Left ventricle myocardium inferior (tissue), 1 donor: ENCODE data around the gene TOX2. TPM values are rescaled to one million over a fixed set of nuclear protein-coding genes. Genes with fewer than 3 reads are reported as not detected.
A peak's percentile ranks its signal among the peaks of the same experiment; 100 is the strongest.

Experiments
- DNase-seq: peaks from one replicate; pipeline ENCODE4 v3.0.0-alpha.2; 2020
- H3K27ac ChIP-seq: fragments of 200-600 bp; replicated peaks from 2 replicates; pipeline ENCODE4 v1.8.0; 2021
- H3K27me3 ChIP-seq: fragments of 200-600 bp; 2 replicates; pipeline ENCODE4 v1.8.0; 2021; ENCODE audit warnings: low read depth
- H3K36me3 ChIP-seq: fragments of 200-600 bp; 2 replicates; pipeline ENCODE4 v1.8.0; 2021
- H3K4me1 ChIP-seq: fragments of 200-600 bp; 2 replicates; pipeline ENCODE4 v1.8.0; 2021
- H3K4me3 ChIP-seq: fragments of 200-600 bp; 2 replicates; pipeline ENCODE4 v1.8.0; 2021; ENCODE audit warnings: mild to moderate bottlenecking, moderate library complexity
- H3K9me3 ChIP-seq: fragments of 200-600 bp; replicated peaks from 2 replicates; pipeline ENCODE4 v1.8.0; 2021
- intact Hi-C: fragments of 100-400 bp; cut with micrococcal nuclease; formaldehyde crosslinking; loops from one replicate; pipeline ENCODE4 v1.11.0; 2022
- total RNA-seq: library from RNA; stranded (reverse); fragmentation: NEBNext Ultra II Directional; extraction: Animal tissue kit (Norgen Biotek cat#: 25700); gene quantifications from one replicate; pipeline ENCODE4 v1.2.1, GENCODE V29; 2021
- TF ChIP-seq, protein P1 (sequence below): fragments of 200-600 bp; IDR thresholded peaks from 2 replicates; pipeline ENCODE4 v1.8.0; 2021; ENCODE audit warnings: antibody characterized with exemption, mild to moderate bottlenecking, borderline replicate concordance
- donor health status: DM: no; HTN: yes; CAD: no; lungs with severe emphysema.

Gene TOX2
- total RNA-seq, 1 donor from 2014 or later: 0.30 TPM

DNA sequence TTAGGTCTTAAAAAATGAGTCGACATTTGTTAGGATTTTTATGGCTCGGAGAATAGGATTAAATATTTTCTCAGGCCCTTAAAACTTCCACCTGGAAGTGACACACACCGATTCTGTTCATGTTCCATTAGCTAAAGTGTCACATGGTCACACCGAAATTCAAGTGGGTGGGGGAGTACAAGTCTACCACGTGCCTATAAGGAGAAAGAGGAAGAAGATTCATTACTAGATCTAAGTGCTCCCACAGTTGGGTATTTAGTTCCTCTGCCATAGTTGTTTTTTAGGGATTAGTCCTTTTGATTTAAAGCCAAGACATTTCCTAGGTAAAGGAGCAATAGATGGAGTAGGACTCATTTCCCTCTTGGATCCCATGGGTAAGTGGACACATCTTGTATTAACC is 4.9 kb upstream of the TOX2 start:
- no peak for DNase-seq
- no peaks in the 10 kb centered on the region for H3K36me3 ChIP-seq

DNA sequence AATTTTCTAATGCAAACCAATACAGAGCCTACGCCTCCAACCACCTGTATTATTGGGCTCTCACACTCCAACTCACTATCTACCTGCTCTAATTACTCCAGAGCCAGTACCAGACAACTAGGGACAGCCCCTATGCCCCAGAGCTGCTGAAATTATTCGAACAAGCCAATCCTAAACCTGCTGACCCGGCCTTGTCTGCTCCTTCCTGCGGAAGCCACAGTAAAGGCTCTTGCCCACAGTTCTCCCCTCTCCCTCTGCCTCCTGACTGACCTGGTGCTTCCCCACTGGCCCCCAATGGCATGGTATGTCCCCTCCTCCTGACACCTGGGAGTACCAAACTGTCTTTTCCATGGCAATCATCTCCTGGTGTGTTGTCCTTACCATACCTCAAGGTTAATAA is 4.1 kb upstream of the TOX2 start:
- Histone ChIP-seq H3K9me3 (peaks cover 58% of the 10 kb centered on the region), H3K27ac (no peak overlapping the region), H3K27me3 (peaks cover 25% of the 10 kb centered on the region), H3K4me3 (no peak overlapping the region), H3K4me1 (peaks cover 11% of the 10 kb centered on the region), H3K36me3 (no peaks in the 10 kb centered on the region)
- intact Hi-C loops: no loop called here
- DNase-seq: no peak
- TF ChIP-seq, protein P1, sequence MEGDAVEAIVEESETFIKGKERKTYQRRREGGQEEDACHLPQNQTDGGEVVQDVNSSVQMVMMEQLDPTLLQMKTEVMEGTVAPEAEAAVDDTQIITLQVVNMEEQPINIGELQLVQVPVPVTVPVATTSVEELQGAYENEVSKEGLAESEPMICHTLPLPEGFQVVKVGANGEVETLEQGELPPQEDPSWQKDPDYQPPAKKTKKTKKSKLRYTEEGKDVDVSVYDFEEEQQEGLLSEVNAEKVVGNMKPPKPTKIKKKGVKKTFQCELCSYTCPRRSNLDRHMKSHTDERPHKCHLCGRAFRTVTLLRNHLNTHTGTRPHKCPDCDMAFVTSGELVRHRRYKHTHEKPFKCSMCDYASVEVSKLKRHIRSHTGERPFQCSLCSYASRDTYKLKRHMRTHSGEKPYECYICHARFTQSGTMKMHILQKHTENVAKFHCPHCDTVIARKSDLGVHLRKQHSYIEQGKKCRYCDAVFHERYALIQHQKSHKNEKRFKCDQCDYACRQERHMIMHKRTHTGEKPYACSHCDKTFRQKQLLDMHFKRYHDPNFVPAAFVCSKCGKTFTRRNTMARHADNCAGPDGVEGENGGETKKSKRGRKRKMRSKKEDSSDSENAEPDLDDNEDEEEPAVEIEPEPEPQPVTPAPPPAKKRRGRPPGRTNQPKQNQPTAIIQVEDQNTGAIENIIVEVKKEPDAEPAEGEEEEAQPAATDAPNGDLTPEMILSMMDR: no peak

More for the DNA sequence above, 4.9 kb upstream of the TOX2 start:
- TF ChIP-seq, protein P1: no peak
- H3K27me3 ChIP-seq: peaks cover 16% of the 10 kb centered on the region
- H3K4me3 ChIP-seq: no peak overlapping the region
- intact Hi-C loops: no loop called here
- peaks cover 3% of the 10 kb centered on the region for H3K4me1 ChIP-seq
- H3K27ac ChIP-seq: no peak overlapping the region
- peaks cover 58% of the 10 kb centered on the region for H3K9me3 ChIP-seq

DNA sequence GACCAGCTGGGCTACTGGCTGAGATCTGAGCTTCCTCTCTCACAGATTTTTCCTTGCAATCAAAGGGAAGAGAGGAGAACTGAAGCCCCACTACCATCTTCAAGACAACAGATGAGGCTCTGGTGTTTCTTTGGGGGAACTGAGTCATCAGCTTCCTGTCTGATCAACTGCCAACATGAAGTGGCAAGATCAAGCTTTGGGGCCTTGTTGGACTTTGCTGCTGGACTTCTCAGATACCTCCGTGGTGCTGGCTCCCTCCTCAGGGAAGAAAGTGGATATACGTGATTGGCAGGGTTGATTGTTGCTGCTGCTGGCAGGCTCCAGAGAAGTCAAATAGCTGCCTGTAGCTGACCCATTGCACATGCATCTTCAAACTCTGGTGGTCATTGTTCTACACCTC is 3.6 kb upstream of the TOX2 start:
- H3K36me3 ChIP-seq: no peaks in the 10 kb centered on the region
- H3K27ac ChIP-seq: no peak overlapping the region
- peaks cover 58% of the 10 kb centered on the region for H3K9me3 ChIP-seq
- peaks cover 16% of the 10 kb centered on the region for H3K4me1 ChIP-seq
- H3K4me3 ChIP-seq: no peak overlapping the region
- H3K27me3 ChIP-seq: peaks cover 30% of the 10 kb centered on the region
- TF ChIP-seq, protein P1: no peak
- intact Hi-C loops: no loop called here
- no peak for DNase-seq

DNA sequence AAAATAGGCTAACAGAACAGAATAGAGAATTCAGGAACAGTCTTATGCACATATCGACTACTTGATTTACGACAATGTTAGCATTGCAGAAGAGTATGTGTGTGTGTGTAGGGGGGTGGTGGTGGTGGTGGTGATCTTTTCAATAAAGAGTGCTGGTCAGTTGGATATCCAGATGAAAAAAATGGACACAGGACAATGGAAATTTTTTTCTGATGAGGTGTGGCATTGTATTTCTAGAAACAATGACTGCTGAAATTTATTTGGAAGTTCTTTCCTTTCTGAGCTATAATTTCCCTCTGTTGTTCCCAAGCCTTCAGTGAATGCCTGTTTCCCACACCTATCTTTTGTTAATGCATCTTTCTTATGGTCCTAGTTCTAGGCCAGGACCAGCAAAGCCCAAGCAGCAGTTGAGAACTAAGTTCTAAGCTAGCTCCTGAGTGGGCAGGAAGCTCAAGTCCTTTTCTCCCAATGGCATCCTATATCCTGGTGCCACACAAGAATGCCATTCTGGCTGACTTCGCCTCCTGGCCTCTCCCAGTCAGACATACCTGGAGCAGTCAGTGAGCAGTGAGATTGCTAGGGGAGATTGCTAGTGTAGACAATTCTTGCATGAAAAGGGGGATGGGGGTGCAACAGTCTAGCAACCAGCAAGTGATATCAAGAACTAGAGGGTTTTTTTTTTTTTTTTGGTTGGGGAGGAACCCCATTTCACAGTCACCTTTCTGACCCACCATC is 1.2 kb upstream of the TOX2 start:
- no peak overlapping the region for H3K27ac ChIP-seq
- no peak overlapping the region for H3K4me3 ChIP-seq
- H3K9me3 ChIP-seq: peaks cover 44% of the 10 kb centered on the region
- peaks cover 22% of the 10 kb centered on the region for H3K4me1 ChIP-seq
- H3K27me3 ChIP-seq: peaks cover 54% of the 10 kb centered on the region
- TF ChIP-seq, protein P1: no peak
- intact Hi-C loops: no loop called here
- no peaks in the 10 kb centered on the region for H3K36me3 ChIP-seq
- DNase-seq: no peak

DNA sequence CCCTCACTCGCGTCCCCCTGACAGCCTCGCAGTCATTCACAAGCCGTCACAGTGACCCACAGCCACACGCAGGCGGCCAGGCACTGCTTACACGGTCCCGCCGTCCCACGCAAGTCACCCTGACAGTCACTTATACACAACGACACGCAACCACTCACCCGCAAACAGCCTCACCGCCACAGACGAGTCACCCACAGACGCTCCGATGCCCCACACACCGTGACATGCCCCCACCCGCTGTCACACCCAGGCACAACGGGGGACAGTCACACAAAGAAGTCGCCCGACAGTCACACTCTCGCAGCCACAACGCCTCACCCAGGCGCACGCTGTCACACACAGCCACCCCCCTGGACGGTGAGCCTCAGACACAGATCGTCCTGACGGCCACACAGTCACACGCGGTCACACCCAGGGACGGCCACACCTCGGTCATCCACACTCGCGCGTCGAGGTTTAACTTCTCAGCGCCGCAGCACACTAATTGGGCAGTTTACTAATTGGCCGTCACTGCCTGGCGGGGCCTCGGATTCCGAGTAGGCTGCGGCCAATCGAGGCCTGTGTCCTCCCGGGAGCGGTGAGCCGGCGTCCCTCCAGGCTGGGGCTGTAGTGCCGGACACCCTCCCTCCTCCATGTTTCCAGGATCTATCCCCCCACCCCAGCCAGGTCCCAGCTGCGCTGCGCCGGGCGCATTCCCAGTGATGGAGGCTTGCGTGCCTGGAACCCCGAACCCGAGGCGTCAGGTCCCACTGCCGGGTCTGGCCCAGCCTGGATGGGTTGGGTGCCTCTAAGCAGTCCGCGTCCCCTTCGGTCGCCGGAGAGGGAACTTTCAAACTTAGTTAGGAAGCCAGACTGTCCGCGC is 790 bp downstream of the TOX2 start:
- Histone ChIP-seq H3K4me1 (peaks cover 22% of the 10 kb centered on the region), H3K4me3 (peak overlapping the region; percentile 64), H3K36me3 (no peaks in the 10 kb centered on the region), H3K27me3 (peaks cover 73% of the 10 kb centered on the region), H3K27ac (no peak overlapping the region), H3K9me3 (peaks cover 37% of the 10 kb centered on the region)
- TF ChIP-seq, protein P1: no peak
- intact Hi-C loops: no loop called here
- DNase-seq: no peak
